SK-N-SH (cell line): ENCODE measurements around the gene C2orf42. TPM values are rescaled to one million over a fixed set of nuclear protein-coding genes. Genes with fewer than 3 reads are reported as not detected.

Experiments
- CTCF ChIA-PET: fragments of 300-600, 350-600 bp; formaldehyde crosslinking; extraction: SDS; loops from one replicate; lab custom pipeline; 2021; lab: Yijun Ruan, JAX
- POLR2A ChIA-PET: fragments of 350-600 bp; sonication (Branson Sonifier 250); formaldehyde crosslinking; extraction: SDS; loops from one replicate; lab custom pipeline; 2020; ENCODE audit warnings: antibody characterized with exemption, inconsistent platforms; lab: Yijun Ruan, JAX
- DNase-seq: peaks from one replicate; pipeline ENCODE4 v3.0.0; 2012
- H2AFZ ChIP-seq: fragments of 200-600 bp; sonication (generic); 2 replicates; pipeline ENCODE4 v1.8.1; 2016; ENCODE audit warnings: antibody characterized with exemption, mild to moderate bottlenecking, low read depth
- H3F3A ChIP-seq: fragments of 200-600 bp; sonication (generic); replicated peaks from 2 replicates; pipeline ENCODE3; 2016; ENCODE audit warnings: antibody characterized with exemption, mild to moderate bottlenecking; ENCODE audit not compliant: insufficient read depth
- H3K27ac ChIP-seq, 2 experiments: fragments of 200-500 bp in 1 of 2; fragments of 200-600 bp in 1 of 2; sonication (Bioruptor generic) in 1 of 2; sonication (generic), shearing (Covaris generic) in 1 of 2; 2 replicates each; pipeline versions ENCODE4 v1.5.1 to v1.6.1; 2014 to 2016; ENCODE audit warnings: low read depth in 2 of 2, inconsistent platforms in 1 of 2, low read length in 1 of 2, mild to moderate bottlenecking in 1 of 2, mixed read lengths in 1 of 2
- H3K27me3 ChIP-seq: fragments of 200-600 bp; sonication (generic), shearing (Covaris generic); 2 replicates; pipeline ENCODE4 v1.6.1; 2016; ENCODE audit warnings: mixed run types; ENCODE audit not compliant: insufficient read depth
- H3K36me3 ChIP-seq, 2 experiments: fragments of 200-500 bp in 1 of 2; fragments of 200-600 bp in 1 of 2; sonication (Bioruptor generic) in 1 of 2; sonication (generic) in 1 of 2; replicated peaks in 1 of 2; 2 replicates each; pipeline versions ENCODE3 to v1.5.1; 2014 to 2016; ENCODE audit warnings: low read length in 1 of 2, mild to moderate bottlenecking in 1 of 2; ENCODE audit not compliant: insufficient read depth in 2 of 2, control insufficient read depth in 1 of 2
- H3K4me1 ChIP-seq, 2 experiments: fragments of 200-500 bp in 1 of 2; fragments of 200-600 bp in 1 of 2; sonication (Bioruptor generic) in 1 of 2; sonication (generic), shearing (Covaris generic) in 1 of 2; 2 replicates each; pipeline versions ENCODE4 v1.5.1 to v1.6.1; 2014 to 2016; ENCODE audit warnings: low read depth in 1 of 2, low read length in 1 of 2, mixed run types in 1 of 2; ENCODE audit not compliant: insufficient read depth in 2 of 2, control insufficient read depth in 1 of 2
- H3K4me2 ChIP-seq: fragments of 200-600 bp; sonication (generic), shearing (Covaris generic); 2 replicates; pipeline ENCODE4 v1.6.1; 2017; ENCODE audit warnings: mixed run types
- H3K4me3 ChIP-seq, 2 experiments: fragments of 200-500 bp in 1 of 2; fragments of 200-600 bp in 1 of 2; sonication (Bioruptor generic) in 1 of 2; sonication (generic), shearing (Covaris generic) in 1 of 2; 2 replicates each; pipeline versions ENCODE4 v1.5.1 to v1.8.1; 2014 to 2016; ENCODE audit warnings: low read depth in 2 of 2, inconsistent platforms in 1 of 2, low read length in 1 of 2, mild to moderate bottlenecking in 1 of 2, mixed read lengths in 1 of 2, moderate library complexity in 1 of 2
- H3K79me2 ChIP-seq: fragments of 200-600 bp; sonication (generic); 2 replicates; pipeline ENCODE4 v1.8.1; 2017; ENCODE audit warnings: mild to moderate bottlenecking; ENCODE audit not compliant: insufficient read depth
- H3K9ac ChIP-seq: fragments of 200-600 bp; sonication (generic); 2 replicates; pipeline ENCODE4 v1.6.1; 2017; ENCODE audit warnings: mixed run types
- H3K9me2 ChIP-seq: fragments of 200-600 bp; sonication (generic); 2 replicates; pipeline ENCODE4 v1.6.1; 2017; ENCODE audit warnings: mixed run types
- H3K9me3 ChIP-seq: fragments of 200-600 bp; sonication (generic); 2 replicates; pipeline ENCODE4 v1.6.1; 2017; ENCODE audit warnings: mixed run types, mild to moderate bottlenecking, moderate library complexity
- H4K20me1 ChIP-seq: fragments of 200-600 bp; sonication (generic); 2 replicates; pipeline ENCODE4 v1.6.1; 2017; ENCODE audit warnings: mild to moderate bottlenecking, mixed run types; ENCODE audit not compliant: insufficient read depth
- EP300 ChIP-seq, 2 experiments: IDR thresholded peaks; 2 replicates each; pipeline versions ENCODE4 v1.4.0 to v1.6.1; 2012; ENCODE audit warnings: borderline replicate concordance in 1 of 2, low read depth in 1 of 2, low read length in 1 of 2
- EZH2phosphoT487 ChIP-seq: fragments of 200-600 bp; sonication (generic); IDR thresholded peaks from 2 replicates; pipeline ENCODE4 v1.6.1; 2017; ENCODE audit warnings: low read depth, mixed run types, mild to moderate bottlenecking, antibody characterized with exemption, moderate library complexity, borderline replicate concordance
- FOXJ3 ChIP-seq: sonication (generic); formaldehyde crosslinking; IDR thresholded peaks from 2 replicates; pipeline ENCODE4 v1.5.1; 2020; ENCODE audit warnings: mild to moderate bottlenecking, missing genetic modification reagents
- FOXM1 ChIP-seq: IDR thresholded peaks from 2 replicates; pipeline ENCODE4 v1.4.0; 2012; ENCODE audit warnings: low read depth, mild to moderate bottlenecking
- GABPA ChIP-seq: IDR thresholded peaks from 2 replicates; pipeline ENCODE4 v1.4.0; 2012; ENCODE audit warnings: low read depth, mild to moderate bottlenecking
- GATA2 ChIP-seq: sonication (generic); formaldehyde crosslinking; IDR thresholded peaks from 2 replicates; pipeline ENCODE4 v1.5.0; 2020; ENCODE audit warnings: mild to moderate bottlenecking, missing genetic modification reagents
- JUND ChIP-seq: IDR thresholded peaks from 2 replicates; pipeline ENCODE4 v1.4.0; 2012
- MEF2A ChIP-seq: IDR thresholded peaks from 2 replicates; pipeline ENCODE4 v1.4.0; 2012; ENCODE audit warnings: low read depth, borderline replicate concordance
- NFIC ChIP-seq: IDR thresholded peaks from 2 replicates; pipeline ENCODE4 v1.4.0; 2012; ENCODE audit warnings: borderline replicate concordance
- NRF1 ChIP-seq: IDR thresholded peaks from 2 replicates; pipeline ENCODE4 v1.6.1; 2012; ENCODE audit warnings: low read depth, mild to moderate bottlenecking, low read length
- PBX3 ChIP-seq: IDR thresholded peaks from 2 replicates; pipeline ENCODE4; 2012
- RAD21 ChIP-seq: IDR thresholded peaks from 2 replicates; pipeline ENCODE4 v1.6.1; 2012; ENCODE audit warnings: mild to moderate bottlenecking, low read length
- REST ChIP-seq: IDR thresholded peaks from 2 replicates; pipeline ENCODE4 v1.6.1; 2012; ENCODE audit warnings: mild to moderate bottlenecking, low read depth, low read length, moderate library complexity
- SMC3 ChIP-seq: IDR thresholded peaks from 2 replicates; pipeline ENCODE4 v1.6.1; 2012; ENCODE audit warnings: low read depth, low read length, improper control_type of control experiment
- USF1 ChIP-seq: IDR thresholded peaks from 2 replicates; pipeline ENCODE4 v1.4.0; 2012; ENCODE audit warnings: low read depth, borderline replicate concordance
- USF2 ChIP-seq: fragments of 150-350 bp; IDR thresholded peaks from 2 replicates; pipeline ENCODE4 v1.6.1; 2017; ENCODE audit warnings: antibody characterized with exemption, low read length, low read depth, borderline replicate concordance
- YY1 ChIP-seq: IDR thresholded peaks from 2 replicates; pipeline ENCODE4 v1.4.0; 2012; ENCODE audit warnings: low read depth, mild to moderate bottlenecking
- ZBTB33 ChIP-seq: IDR thresholded peaks from 2 replicates; pipeline ENCODE4 v1.4.0; 2012; ENCODE audit warnings: low read depth, borderline replicate concordance
- WGBS: methylation state at CpG from one replicate; pipeline ENCODE4 v1.1.6; 2017; ENCODE audit warnings: low lambda C conversion rate; 5-methylcytosine and 5-hydroxymethylcytosine counted together
- polyA plus RNA-seq, 3 experiments: library from polyadenylated mRNA; depleted of rRNA; stranded (reverse); fragments of >200 nt; gene quantifications; 2 replicates each; pipeline ENCODE4 v1.2.3, GENCODE V29; 2012

Gene C2orf42
- polyA plus RNA-seq, 1 of the 3 experiments (the other 2 are of a cell fraction): 5.1 TPM

- no peaks in the 10 kb centered on the region for H3K36me3 ChIP-seq
- no peaks in the 10 kb centered on the region for H3K27me3 ChIP-seq
- H3K4me2 ChIP-seq: no peak overlapping the region
- H2AFZ ChIP-seq: no peak overlapping the region
- no peaks in the 10 kb centered on the region for H3K4me1 ChIP-seq
- DNase-seq: no peak
- H3K9ac ChIP-seq: no peak overlapping the region
- POLR2A ChIA-PET: interaction anchor here (1.4 kb wide), 1 partner anchor 11 kb away, joined by 4 read pairs; the partner anchor contains the start of gene C2orf42
- no peaks in the 10 kb centered on the region for H3K79me2 ChIP-seq
- peaks cover 14% of the 10 kb centered on the region for H3F3A ChIP-seq
- WGBS: 83% methylated on average over 4 of the region's 6 CpGs
- no peaks in the 10 kb centered on the region for H3K9me2 ChIP-seq
- CTCF ChIA-PET: no interaction called here
- no peaks in the 10 kb centered on the region for H3K9me3 ChIP-seq
- H4K20me1 ChIP-seq: no peaks in the 10 kb centered on the region
- no peak overlapping the region for H3K4me3 ChIP-seq
- no peak overlapping the region for H3K27ac ChIP-seq
- TF ChIP-seq MEF2A: no peak
- TF ChIP-seq PBX3: no peak
- TF ChIP-seq NFIC: no peak
- no peak for TF ChIP-seq REST
- TF ChIP-seq GATA2 (CRISPR knock-in tag): no peak
- TF ChIP-seq ZBTB33: no peak
- TF ChIP-seq YY1: no peak
Measured at GRCh38 chr2:70201831-70202230, 11.0 kb upstream of the C2orf42 start.

- Histone ChIP-seq H3K9ac (no peak overlapping the region), H3K36me3 (no peaks in the 10 kb centered on the region), H3K27me3 (no peaks in the 10 kb centered on the region), H3K4me3 (no peak overlapping the region), H4K20me1 (no peaks in the 10 kb centered on the region), H3K9me2 (no peaks in the 10 kb centered on the region), H3K4me1 (no peaks in the 10 kb centered on the region), H3K9me3 (no peaks in the 10 kb centered on the region), H2AFZ (no peak overlapping the region), H3K4me2 (no peak overlapping the region), H3K79me2 (no peaks in the 10 kb centered on the region), H3K27ac (no peak overlapping the region), H3F3A (peaks cover 13% of the 10 kb centered on the region)
- ChIA-PET CTCF (interaction anchor here (1.0 kb wide), 1 partner anchor 115 kb away, joined by 3 read pairs; no protein-coding TSS in a partner anchor), POLR2A (interaction anchor here (1.4 kb wide), 1 partner anchor 10 kb away, joined by 4 read pairs; the partner anchor contains the start of gene C2orf42)
- TF ChIP-seq SMC3 (no peak), NRF1 (no peak), MEF2A (no peak), JUND (no peak), PBX3 (no peak), FOXJ3 (no peak), GABPA (no peak), USF1 (no peak), USF2 (no peak), EZH2phosphoT487 (no peak), FOXM1 (no peak), RAD21 (no peak), EP300 (IDR thresholded peaks at IDR 0.05; ENCODE audit: borderline replicate concordance in 1 of 2, low read depth in 1 of 2, low read length in 1 of 2) (no peak)
- DNase-seq: no peak
- 89% methylated on average over 3 of the region's 3 CpGs for WGBS
Measured at GRCh38 chr2:70201225-70201768, 10.5 kb upstream of the C2orf42 start.
